Activated T-cell treated with anti-CD3 and anti-CD28 coated beads for 24 hours (primary cell): ENCODE data around the gene ANKRD13C.
"Not testable (repeated sequence)": the region's sequence is repeated elsewhere in the genome, so short reads cannot be mapped to it uniquely, and the experiment has no call there.

ENCODE experiments used
- DNase-seq: peaks from one replicate; pipeline ENCODE4 v3.0.0-alpha.2; 2020; ENCODE audit warnings: low read depth

Gene ANKRD13C

GRCh38 chr1:70360321-70360720 lies 5.8 kb upstream of the ANKRD13C start:
- no peak for DNase-seq

GRCh38 chr1:70358921-70359564 lies 4.5 kb upstream of the ANKRD13C start:
- DNase-seq: no peak

- no peak for DNase-seq
Observed at GRCh38 chr1:70355920-70356319, 1.4 kb upstream of the ANKRD13C start.

GRCh38 chr1:70355111-70355407 lies 537 bp upstream of the ANKRD13C start:
- no peak for DNase-seq

GRCh38 chr1:70353601-70354331 lies 756 bp downstream of the ANKRD13C start:
- DNase-seq: no peak

GRCh38 chr1:70353044-70353443 lies 1.5 kb downstream of the ANKRD13C start:
- no peak for DNase-seq

- DNase-seq: not testable (repeated sequence)
Observed at GRCh38 chr1:70349799-70350198, 4.7 kb downstream of the ANKRD13C start.

- DNase-seq: no peak
Observed at GRCh38 chr1:70348399-70349165, 5.9 kb downstream of the ANKRD13C start.

DNA sequence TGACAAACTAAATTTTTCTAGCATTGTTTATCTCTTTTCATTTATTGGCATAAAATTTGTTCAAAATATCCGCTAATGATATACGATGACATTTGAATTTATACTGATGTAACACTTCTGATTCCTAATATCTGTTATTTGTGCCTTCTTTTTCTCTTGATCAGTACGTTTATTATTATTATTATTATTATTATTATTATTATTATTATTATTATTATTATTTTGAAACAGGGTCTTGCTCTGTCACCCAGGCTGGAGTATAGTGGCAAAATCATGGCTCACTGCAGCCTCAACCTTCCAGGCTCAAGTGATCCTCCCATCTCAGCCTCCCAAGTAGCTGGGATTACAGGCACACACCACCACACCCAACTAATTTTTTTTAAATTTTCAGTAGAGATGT lies 14.9 kb downstream of the ANKRD13C start:
- DNase-seq: not testable (repeated sequence)

DNA sequence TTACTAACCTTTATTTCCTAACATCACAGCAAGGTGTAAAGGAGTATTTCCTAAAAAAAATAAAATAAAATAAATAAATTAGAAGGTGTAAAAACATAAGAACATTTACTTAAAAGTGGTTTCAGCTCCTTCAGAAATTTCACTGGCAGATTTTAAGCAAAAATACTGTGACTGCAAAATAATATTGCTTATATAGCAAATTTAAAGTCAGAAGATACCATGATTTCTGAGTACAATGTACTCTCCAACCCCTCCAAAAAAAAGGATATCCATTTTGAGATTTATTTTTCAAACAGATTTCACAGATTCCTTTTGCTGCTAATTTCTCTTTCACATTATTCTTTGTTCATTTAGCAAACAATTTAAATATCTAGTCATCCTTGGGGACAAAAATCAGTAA lies 18.5 kb downstream of the ANKRD13C start:
- no peak for DNase-seq

GRCh38 chr1:70334436-70334835 lies 20.1 kb downstream of the ANKRD13C start:
- DNase-seq: no peak

- DNase-seq: no peak
Observed at GRCh38 chr1:70333245-70333644, 21.3 kb downstream of the ANKRD13C start.

- DNase-seq: no peak
Observed at GRCh38 chr1:70331962-70332361, 22.6 kb downstream of the ANKRD13C start.

DNA sequence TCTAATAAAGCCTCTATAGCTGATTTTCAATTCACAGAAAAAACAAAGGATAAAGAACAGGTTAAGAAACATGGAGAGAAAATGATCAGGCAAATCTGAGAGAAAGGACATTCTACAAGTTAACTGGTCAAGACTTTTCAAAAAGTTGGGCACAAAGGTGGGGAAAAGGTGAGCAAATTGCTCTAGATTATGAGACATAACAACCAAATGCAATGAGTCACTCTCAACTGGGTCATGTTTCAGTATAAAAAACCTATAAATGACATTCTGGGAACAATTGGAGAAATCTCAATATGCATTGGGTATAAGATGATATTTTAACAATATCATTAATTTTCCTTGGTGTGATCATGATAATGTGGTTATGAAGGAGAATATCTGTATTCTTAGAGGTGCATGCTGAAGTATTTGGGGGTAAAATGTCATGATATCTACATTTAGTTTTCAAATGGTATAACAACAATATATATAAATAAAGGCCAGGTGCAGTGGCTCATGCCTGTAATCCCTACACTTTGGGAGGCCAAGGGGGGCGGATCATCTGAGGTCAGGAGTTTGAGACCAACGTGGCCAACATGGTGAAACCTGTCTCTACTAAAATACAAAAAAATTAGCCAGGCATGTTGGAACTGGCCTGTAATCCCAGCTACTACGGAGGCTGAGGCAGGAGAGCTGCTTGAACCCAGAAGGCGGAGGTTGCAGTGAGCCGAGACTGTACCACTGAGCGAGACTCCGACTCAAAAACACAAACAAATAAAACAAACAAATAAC lies 27.0 kb downstream of the ANKRD13C start:
- no peak for DNase-seq

GRCh38 chr1:70324683-70325082 lies 29.8 kb downstream of the ANKRD13C start:
- no peak for DNase-seq

GRCh38 chr1:70319750-70320149 lies 34.8 kb downstream of the ANKRD13C start:
- no peak for DNase-seq

GRCh38 chr1:70318191-70318590 lies 36.3 kb downstream of the ANKRD13C start:
- DNase-seq: no peak

GRCh38 chr1:70317087-70317486 lies 37.4 kb downstream of the ANKRD13C start:
- DNase-seq: no peak

- no peak for DNase-seq
Observed at GRCh38 chr1:70315782-70316181, 38.7 kb downstream of the ANKRD13C start.

- DNase-seq: no peak
Observed at GRCh38 chr1:70314706-70315304, 39.7 kb downstream of the ANKRD13C start.

DNA sequence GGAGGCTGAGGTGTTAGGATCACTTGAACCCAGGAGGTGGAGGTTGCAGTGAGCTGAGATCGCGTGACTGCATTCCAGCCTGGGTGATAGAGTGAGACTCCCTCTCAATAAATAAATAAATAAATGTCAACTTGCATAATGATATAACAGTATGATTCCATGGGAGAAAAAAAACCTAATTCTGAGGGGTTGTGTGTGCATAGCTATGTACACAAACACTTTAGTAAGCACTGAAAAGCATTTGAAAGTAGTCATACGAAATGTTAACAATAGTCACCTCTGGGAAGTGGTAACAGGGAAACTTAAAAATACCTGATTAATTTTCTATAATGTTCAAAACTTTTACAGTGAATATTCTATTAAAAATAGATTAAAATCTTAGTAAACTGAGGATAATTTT lies 43.2 kb downstream of the ANKRD13C start:
- DNase-seq: no peak

- DNase-seq: no peak
Observed at GRCh38 chr1:70299472-70299871, 55.0 kb downstream of the ANKRD13C start.
